GM12865 (cell line): ENCODE data around the gene CLNK.

Experiments used
- DNase-seq: peaks from one replicate; pipeline ENCODE4 v3.0.0; 2010; ENCODE audit warnings: low read depth
- H3K4me3 ChIP-seq: 2 replicates; pipeline ENCODE4 v1.5.1; 2011; ENCODE audit warnings: mild to moderate bottlenecking, low read depth, low read length, control low read depth
- CTCF ChIP-seq: IDR thresholded peaks from 2 replicates; pipeline ENCODE4 v1.5.1; 2011; ENCODE audit warnings: low read length, control low read depth, low read depth, inconsistent platforms; ENCODE audit not compliant: insufficient read depth; ENCODE audit errors: missing control alignments

Gene CLNK

GRCh38 chr4:10656988-10657387 is 27.6 kb downstream of the CLNK start:
- no peak for DNase-seq
- no peak overlapping the region for H3K4me3 ChIP-seq
- no peak for TF ChIP-seq CTCF

GRCh38 chr4:10656420-10656819 is 28.1 kb downstream of the CLNK start:
- TF ChIP-seq CTCF = no peak
- no peak for DNase-seq
- no peak overlapping the region for H3K4me3 ChIP-seq

GRCh38 chr4:10655968-10656367 is 28.6 kb downstream of the CLNK start:
- no peak for DNase-seq

GRCh38 chr4:10648479-10648878 is 36.1 kb downstream of the CLNK start:
- no peak overlapping the region for H3K4me3 ChIP-seq
- TF ChIP-seq CTCF = no peak
- DNase-seq = no peak

More at GRCh38 chr4:10655968-10656367, 28.6 kb downstream of the CLNK start:
- no peak overlapping the region for H3K4me3 ChIP-seq
- no peak for TF ChIP-seq CTCF

- no peak for DNase-seq
- H3K4me3 ChIP-seq = no peak overlapping the region
- TF ChIP-seq CTCF = no peak
Measured at GRCh38 chr4:10647846-10648245, 36.7 kb downstream of the CLNK start.

GRCh38 chr4:10643600-10644425 is 40.8 kb downstream of the CLNK start:
- H3K4me3 ChIP-seq = no peak overlapping the region
- no peak for DNase-seq
- TF ChIP-seq CTCF = no peak

GRCh38 chr4:10640561-10641201 is 43.9 kb downstream of the CLNK start:
- no peak for TF ChIP-seq CTCF
- peak; percentile 11 for DNase-seq
- H3K4me3 ChIP-seq = no peak overlapping the region
